HG03039 (cell line): ENCODE measurements around the gene HAND2.

Experiments
- ATAC-seq: cut with Tn5 transposase; IDR thresholded peaks from one replicate; pipeline ENCODE4 v1.9.1; 2021; ENCODE audit warnings: mild to moderate bottlenecking, moderate library complexity; ENCODE audit not compliant: unreplicated experiment

Gene HAND2

GRCh38 chr4:173536808-173537429 lies 6.9 kb upstream of the HAND2 start:
- no peak for ATAC-seq

GRCh38 chr4:173535957-173536356 lies 5.9 kb upstream of the HAND2 start:
- no peak for ATAC-seq

- no peak for ATAC-seq
These were observed 5.3 kb upstream of the HAND2 start for GRCh38 chr4:173535165-173535902.

GRCh38 chr4:173534434-173534833 lies 4.4 kb upstream of the HAND2 start:
- ATAC-seq: no peak

DNA sequence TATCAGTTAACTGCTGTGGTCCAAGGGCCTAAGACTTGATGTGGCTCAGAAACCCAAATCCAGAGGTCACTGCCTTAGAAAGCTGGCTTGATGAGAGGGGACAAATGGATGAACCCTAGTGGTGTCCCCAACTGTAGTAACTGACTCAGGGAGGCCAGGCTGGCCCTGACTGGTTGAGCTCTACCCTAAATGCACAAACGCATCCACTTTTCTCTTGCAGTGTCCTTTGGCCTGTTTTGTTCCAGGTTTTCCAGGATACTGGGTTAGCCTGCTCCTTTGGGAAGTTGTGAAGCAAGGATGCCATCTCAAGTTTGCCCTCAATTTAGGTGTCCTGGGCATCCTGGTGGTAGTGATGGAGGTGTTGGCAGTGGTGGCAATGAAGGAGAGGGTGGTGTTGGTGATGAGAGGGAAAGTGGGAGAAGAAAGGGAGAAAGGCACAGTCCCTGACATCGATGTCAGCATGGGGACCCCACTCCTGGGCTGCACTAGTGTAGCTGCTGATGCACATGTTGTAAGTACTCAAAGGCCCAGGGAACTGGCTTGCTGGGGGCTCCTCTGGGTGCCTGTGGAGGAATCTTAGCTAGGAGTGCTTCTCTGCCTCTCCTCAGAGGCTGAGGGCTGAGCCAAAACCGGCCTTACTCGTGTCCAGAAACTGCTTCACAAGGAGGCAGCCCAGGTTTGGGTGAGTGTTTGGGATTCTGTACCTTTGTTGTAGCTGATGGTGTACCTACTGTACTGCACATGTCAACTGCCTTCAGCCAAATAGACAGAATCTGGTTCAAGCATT lies 2.9 kb upstream of the HAND2 start:
- no peak for ATAC-seq

- no peak for ATAC-seq
These were observed 1.3 kb upstream of the HAND2 start for GRCh38 chr4:173531086-173531965.

- no peak for ATAC-seq
These were observed 477 bp upstream of the HAND2 start for GRCh38 chr4:173530326-173531085.

GRCh38 chr4:173528378-173529321 lies 1.4 kb downstream of the HAND2 start:
- ATAC-seq: no peak

- ATAC-seq: no peak
These were observed 2.7 kb downstream of the HAND2 start for GRCh38 chr4:173527103-173527891.

- no peak for ATAC-seq
These were observed 3.3 kb downstream of the HAND2 start for GRCh38 chr4:173526724-173527102.

DNA sequence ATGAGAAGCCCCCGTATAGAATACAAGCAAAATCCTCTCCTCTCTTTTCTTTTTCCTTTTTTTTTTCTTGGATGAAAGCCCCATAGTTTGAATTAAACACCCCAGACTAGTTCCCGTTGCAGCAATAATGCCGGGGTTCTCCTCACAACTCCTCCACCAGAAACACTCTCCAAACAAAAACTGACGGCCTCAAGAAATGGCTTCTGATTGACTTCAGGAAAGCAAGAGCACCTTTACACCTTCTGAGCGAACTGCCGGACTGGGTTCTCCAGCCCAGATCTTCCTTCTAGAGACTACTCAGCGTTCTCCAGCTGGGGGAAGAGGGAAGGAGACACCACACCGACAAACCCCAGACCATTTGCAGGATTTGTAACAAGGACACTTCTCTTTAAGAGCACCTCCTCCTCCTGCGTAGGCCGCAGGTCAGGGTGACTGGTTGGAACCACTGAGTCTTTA lies 4.0 kb downstream of the HAND2 start:
- no peak for ATAC-seq

GRCh38 chr4:173525118-173526011 lies 4.7 kb downstream of the HAND2 start:
- no peak for ATAC-seq

DNA sequence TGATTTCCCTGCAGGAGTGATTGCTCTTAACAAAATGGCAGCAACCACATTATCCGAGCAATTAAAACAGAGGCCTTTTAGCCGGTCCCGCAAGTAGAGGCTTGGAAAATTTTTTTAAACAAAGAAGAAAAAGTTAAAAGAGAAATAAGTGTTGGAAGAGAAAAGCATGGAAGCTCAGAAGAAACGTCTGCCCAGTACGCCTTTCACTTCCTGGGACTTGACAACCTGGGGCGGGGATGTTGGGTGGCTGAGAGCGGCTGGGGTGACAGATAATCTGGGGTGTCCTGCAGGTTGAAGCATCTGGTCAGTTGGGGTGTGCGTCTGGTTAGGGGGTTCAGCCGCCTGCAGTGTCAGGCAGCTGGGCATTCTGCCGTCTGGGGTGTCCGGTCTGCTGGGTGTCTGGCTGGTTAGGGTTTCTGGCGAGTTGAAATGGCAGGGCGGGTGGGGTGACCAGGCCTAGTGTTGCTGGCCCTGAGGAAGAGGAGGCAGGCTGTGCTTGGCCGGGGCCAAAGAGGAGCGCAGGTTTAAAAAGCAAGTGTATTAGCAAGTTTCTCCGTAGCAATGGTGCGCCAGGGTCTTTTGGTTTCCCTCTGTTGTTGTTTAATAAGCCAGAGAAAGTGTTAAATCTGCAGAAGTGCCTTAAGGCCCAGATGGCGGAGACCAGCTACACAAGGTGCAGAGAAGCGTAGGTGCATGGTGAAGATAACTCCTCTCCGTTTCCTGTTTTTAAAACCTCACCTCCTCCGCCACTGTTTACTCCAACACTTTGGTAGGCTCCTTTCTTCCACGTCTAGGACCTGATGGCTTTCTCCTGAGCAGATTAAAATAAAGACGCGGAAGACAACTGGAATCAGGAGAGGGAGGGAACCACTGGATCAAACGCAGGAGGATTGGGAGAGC lies 5.6 kb downstream of the HAND2 start:
- ATAC-seq: no peak

GRCh38 chr4:173522951-173523395 lies 7.1 kb downstream of the HAND2 start:
- ATAC-seq: no peak

DNA sequence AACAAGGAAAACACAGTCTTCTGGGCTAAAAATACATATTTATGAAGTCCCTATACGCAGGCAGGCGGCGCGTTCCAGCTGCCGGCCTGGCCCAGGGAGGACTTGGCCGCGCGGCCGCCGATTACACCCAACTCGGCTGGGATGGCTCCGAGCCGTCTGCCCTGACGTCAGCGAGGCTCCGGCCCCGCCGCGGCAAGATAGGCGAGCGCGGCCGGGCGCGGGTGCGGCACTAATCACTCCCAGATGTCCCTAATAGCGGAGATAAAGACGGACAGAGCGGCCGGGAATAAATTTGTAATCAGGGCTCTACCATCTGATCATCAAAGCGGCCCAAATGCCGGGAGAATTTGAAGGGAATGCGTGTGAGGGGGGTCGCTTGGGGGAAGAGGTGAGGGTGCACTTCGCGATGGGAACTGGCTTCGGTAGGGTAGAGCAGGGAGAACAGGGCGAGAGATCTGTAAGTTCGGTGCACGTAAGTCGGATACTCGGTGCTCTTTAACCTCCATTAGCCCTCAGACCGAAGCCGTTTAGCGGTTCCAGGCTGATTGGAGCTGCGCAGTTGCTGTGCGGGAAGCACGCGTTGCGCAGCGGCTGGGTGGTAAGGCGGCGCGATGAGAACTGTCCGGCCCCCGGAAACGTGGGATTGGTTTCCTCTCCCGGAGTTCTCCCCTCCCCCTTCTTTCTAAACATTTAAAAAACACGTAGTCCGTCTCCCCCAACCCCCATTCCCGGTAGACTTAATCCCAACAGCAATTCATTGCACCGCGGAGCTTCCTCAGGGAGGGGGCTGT lies 7.7 kb downstream of the HAND2 start:
- no peak for ATAC-seq
